ENCODE measurements around the gene IGFLR1.

IGFLR1 gene, protein sequence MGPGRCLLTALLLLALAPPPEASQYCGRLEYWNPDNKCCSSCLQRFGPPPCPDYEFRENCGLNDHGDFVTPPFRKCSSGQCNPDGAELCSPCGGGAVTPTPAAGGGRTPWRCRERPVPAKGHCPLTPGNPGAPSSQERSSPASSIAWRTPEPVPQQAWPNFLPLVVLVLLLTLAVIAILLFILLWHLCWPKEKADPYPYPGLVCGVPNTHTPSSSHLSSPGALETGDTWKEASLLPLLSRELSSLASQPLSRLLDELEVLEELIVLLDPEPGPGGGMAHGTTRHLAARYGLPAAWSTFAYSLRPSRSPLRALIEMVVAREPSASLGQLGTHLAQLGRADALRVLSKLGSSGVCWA

DNA sequence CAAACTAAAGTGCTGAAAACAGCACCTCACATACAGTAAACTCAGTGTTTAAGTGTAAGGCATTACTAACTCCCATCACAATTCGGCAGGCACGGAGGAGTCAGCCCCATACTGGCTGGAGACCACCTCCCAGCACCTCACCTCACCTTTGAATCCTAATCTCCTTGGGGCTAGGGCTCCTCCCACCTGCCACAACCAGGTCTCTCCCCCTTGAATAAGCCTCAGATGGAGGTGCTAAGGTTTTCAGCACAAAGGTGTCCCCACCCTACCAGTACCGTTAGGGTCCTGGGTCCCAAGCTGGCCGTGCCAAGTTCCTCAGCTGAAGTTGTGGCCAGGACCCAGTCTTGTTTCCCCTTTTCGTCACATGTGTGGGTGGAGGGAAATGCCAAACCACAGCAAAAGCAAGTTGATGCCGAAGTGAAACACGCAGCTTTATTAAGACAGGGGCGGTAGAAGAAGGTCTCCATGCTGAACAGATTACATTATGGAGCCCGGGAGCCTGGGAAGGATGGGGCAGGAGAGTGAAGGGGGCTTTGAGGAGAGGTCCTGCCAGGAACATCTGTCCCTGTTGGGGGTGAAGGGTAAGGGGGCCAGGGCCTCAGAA lies at the start of gene IGFLR1:
IGFLR1 (minus strand) TSS at position 332 of the 604 bp plus-strand sequence. CDS start 1,272 bp downstream, outside the sequence.
- DNase-seq (ENCODE audit: low spot score), result no peak

DNA sequence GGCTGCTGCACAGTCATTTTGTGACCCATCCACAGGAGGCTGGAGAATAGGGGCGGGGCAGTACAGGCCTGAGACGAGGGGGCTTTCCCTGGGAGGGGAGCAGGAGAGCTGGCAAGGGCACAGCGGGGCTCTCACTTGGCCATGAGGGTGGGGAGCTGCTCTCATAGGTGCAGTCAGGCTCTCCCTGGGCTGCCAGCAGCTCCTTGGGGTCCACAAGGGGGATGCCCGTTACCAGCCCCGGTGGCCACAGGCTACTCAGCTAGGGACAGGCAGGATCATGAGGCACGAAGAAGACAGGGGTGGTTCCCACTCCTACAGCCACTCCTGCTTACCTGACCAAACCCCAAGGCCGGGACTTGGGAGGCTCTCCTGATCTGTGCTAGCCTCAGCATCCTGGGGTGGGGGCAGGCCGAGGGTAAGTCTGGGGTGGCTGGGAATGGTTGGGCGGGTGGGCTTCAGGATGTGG lies 49.6 kb upstream of the IGFLR1 start:
- no peak for DNase-seq (ENCODE audit: low spot score)

DNA sequence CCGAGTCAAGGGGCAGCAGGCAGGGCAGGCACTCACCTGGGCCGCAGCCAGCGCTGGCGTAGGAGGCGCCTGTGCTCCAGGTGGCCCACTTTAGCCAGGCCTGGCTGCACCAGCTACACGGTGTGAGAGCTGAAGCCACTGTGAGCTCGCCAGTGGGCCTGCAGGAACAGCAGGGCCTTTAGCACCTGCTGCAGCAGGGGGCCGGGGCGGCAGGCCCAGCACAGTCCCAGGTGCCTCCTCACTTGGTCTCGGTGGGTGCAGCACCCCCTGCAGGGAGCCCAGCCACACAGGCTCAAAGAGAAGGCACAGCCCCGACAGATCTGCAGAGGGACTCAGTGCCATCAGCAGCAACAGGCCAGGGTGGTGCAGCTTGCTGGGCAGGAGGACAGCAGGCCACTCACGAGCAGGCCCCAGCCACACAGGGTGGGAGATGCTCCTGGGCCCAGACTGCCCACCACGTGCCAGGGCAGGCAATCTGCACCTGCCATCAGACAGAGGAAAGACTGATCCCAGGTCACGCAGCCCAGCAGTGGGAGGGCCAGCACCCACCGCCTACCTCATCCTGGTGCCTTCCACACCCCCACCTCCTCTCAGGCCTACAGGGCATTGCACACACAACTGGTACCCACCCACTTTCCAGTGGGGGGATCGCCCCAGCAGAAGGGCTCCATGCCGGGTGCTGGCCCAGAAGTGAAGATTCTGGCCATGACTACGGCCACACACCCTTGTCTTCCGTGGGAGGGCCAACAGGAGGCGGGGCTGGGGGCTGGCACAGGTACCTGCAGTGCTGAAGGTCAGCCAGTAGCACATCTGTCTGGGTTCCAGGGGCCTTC lies 48.9 kb upstream of the IGFLR1 start:
- DNase-seq (ENCODE audit: low spot score), result no peak

DNA sequence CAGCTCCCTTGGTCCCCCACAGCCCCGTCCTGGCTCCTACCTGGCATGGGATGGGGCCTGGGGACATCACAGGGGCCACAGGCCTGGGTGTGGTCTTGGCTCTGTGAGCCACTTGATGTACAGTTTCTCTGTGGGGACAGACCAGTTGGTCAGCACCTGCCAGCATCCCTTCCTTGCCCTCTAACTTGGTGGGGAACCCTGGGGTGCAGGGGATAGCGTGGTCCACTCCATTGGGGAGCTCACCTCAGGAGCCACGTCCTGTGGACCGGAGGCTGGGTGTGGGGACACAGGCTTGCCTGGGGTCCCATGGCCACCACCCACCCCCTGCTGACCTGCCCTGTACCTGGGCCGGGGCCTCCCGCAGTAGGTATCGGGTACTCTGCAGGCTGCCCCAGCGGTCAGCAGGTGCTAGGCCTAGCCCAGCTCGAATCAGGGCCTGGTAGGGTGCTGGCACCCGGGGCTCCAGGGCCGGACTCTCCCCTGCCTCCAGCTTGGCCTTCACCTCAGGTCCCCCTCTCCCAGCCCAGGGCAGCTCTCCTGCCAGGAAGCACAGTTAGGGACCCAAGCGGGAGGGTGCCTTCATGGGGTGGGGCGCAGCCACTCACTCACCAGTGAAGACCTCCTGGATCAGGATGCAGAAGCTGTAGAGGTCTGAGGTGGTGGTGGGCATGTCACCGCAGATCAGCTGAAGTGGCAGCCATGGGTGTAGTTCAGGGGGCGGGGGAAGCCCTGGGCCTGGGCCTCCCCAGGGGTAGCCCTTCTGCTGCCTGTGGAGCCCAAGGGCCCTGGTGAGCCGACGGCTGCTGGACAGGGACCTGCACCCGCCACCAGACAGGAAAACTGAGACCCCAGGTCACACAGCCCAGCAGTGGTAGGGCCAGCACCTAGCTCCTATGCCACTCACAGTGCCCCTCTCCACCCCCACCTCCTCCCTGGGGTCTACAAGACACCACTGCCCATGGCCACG lies 48.0 kb upstream of the IGFLR1 start:
- no peak for DNase-seq (ENCODE audit: low spot score)

DNA sequence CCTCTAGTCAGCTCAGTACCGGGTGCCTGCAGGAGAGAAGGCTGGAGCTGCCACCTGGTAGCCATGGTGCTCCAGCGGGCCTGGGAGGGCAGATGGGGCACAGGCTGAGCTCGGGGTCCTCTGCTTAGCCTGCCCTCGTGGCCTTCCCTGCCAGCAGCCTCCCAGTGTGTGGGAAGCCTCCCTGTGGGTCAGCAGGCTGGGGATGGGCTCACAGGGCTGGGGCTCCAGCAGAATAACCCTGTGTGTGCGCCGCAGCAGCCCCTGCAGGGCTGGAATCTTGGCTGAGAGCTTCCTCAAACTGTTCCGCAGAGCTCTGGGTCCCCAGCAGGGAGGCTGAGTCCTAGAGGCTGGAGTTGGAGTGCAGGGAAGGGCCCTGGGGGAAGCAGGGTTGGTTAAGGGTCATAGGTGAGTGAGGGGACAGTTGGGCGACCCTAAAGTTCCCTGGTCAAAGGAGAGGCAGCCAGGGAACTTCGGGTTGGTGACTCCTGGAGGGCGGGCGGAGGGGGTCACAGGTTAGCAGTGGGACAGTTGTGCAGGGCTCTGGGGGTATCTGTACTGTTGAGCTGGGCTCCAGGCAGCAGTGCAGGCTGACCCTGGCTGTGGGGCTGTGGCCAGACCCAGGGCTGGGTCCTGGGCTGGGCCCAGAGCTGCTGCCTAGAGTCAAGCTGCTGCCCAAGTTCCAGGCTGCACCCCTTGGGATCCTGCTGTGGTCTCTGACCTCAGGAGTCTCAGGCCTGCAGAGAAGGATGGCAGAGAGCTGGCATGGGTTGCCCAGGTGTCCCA lies 47.1 kb upstream of the IGFLR1 start:
- DNase-seq (ENCODE audit: low spot score), result no peak

DNA sequence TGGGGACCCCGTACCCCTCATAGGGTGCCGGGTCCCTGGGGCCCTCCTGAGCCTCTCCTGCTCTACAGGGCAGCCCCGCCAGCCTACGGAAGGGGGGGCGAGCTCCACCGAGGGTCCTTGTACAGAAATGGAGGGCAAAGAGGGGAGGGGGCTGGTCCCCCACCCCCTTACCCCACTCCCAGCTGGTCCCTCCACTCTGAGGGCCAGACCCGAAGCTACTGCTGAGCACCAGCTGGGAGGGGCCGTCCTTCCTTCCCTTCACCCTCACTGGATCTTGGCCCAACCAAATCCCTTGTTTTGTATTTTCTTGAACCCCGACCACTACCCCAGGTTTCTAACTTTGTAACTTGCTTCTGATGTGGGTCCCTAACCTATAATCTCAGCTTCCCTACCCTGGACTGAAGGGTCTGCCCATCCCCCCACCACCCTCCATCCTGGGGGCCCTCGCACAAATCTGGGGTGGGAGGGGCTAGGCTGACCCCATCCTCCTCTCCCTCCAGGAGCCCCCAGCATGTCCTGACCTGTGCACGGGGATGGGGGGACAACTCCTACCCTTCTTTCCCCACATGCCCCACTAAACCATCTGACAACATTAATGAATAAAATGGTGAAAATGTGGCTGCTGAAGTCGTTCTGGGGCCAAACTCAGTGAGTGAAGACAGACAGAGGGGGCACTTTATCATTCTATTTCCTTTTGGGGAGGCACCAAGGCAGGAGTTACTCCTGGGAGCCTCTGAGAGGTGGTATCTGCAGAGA lies 46.1 kb upstream of the IGFLR1 start:
- no peak for DNase-seq (ENCODE audit: low spot score)

DNA sequence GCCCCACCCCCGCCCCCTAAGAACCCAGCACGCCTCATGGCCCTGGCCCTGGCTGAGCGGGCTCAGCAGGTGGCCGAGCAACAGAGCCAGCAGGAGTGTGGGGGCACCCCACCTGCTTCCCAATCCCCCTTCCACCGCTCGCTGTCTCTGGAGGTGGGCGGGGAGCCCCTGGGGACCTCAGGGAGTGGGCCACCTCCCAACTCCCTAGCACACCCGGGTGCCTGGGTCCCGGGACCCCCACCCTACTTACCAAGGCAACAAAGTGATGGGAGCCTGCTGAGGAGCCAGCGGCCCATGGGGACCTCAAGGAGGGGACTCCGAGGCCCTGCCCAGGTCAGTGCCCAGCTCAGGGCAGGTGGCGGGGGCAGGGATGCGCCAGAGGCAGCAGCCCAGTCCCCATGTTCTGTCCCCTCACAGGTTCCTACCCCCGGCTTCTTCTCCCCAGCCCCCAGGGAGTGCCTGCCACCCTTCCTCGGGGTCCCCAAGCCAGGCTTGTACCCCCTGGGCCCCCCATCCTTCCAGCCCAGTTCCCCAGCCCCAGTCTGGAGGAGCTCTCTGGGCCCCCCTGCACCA lies 45.1 kb upstream of the IGFLR1 start:
- DNase-seq (ENCODE audit: low spot score), result no peak

DNA sequence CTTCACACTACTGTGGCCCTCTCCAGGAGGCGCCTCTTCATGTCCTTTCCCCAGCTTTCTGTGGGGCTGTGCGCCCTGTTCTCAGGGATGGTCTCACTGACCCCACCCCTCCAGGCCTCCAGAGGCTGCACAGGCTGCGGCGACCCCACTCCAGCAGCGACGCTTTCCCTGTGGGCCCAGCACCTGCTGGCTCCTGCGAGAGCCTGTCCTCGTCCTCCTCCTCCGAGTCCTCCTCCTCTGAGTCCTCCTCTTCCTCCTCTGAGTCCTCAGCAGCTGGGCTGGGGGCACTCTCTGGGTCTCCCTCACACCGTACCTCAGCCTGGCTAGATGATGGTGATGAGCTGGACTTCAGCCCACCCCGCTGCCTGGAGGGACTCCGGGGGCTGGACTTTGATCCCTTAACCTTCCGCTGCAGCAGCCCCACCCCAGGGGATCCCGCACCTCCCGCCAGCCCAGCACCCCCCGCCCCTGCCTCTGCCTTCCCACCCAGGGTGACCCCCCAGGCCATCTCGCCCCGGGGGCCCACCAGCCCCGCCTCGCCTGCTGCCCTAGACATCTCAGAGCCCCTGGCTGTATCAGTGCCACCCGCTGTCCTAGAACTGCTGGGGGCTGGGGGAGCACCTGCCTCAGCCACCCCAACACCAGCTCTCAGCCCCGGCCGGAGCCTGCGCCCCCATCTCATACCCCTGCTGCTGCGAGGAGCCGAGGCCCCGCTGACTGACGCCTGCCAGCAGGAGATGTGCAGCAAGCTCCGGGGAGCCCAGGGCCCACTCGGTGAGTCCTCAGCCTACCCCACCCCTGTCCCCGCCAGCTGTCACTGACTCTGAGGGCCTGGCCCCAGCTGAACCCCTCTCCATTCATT lies 44.3 kb upstream of the IGFLR1 start:
- no peak for DNase-seq (ENCODE audit: low spot score)

DNA sequence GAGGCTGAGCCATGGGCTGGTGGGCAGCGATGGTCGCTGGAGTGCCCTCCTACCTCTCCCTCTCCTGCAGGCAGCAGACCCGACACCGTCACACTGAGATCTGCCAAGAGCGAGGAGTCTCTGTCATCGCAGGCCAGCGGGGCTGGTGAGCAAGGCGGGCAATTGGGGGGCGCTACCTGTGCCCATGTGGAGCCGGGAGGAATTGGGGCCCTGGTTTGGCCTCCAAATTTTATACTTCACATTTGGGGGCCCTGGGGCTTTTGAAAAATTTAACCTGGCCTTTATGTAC lies 43.0 kb upstream of the IGFLR1 start:
- no peak for DNase-seq (ENCODE audit: low spot score)

DNA sequence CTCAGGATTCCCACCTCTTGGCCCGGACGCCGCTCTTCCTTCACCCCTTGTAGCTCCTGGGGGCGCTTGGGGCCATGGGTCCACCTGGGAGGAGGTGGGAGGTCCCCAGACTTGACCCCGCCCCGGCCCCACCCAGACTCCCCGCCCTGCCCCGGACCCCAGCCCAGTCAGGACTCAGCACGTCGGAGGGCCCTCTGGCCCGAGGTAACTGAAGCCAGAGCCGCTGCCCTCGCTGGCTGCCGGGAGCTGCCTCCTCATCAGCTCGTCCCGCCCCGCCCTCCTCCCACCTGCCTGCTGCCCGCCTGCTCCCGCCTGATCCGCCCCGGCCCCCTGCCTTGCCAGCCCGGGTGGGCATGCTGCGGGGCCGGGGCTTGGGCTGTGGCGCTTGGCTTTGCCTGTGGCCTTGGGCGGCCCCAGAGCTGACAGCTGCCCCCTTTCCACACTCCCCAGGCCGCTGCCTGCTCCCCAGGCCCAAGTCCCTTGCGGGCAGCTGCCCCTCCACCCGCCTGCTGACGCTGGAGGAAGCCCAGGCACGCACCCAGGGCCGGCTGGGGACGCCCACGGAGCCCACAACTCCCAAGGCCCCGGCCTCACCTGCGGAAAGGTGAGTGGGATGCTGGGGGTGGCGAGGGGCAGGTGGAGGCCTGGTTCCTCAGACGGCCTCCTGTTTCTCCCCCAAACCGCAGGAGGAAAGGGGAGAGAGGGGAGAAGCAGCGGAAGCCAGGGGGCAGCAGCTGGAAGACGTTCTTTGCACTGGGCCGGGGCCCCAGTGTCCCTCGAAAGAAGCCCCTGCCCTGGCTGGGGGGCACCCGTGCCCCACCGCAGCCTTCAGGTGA lies 42.5 kb upstream of the IGFLR1 start:
- DNase-seq (ENCODE audit: low spot score), result no peak

DNA sequence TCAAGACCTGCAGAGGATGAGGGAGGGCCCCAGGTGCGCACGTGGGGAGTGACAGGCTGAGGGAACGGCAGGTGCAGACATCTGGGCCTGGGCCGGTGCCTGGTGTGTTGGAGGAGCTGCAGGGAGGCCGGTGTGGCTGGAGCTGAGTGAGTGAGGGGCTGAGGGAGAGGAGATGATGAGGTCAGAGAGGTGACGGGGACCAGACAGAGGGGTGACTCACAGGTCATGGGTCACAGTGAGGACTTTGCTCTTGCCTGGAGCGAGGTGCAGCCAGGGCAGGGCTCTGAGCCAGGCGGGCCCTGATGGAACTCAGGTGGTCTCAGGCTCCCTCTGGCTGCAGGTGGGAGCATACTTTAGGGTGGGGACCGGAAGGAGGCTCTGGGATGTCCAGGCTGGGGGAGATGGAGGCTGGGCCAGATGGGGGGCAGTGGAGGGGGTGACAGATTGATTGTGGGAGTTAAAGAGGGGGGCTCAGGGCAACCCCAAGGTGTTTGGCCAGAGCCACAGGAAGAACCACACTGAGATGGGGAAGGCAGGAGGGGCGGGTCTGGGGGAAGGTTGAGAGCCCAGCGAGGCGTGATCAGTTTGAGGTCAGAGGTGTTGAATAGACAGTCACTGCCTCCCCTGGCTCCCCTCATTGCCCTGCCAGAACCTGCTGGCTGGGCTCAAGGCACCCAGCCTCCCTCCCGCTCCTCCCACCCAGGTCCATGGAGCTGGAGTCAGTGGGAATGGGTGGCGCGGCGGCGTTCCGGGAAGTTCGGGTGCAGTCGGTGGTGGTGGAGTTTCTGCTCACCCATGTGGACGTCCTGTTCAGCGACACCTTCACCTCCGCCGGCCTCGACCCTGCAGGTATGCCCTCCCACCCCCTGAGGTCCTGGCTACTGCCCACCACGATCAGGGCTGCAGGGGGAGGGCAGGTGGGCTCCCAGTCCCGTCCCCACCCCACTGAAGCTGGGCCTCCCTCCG lies 41.5 kb upstream of the IGFLR1 start:
- no peak for DNase-seq (ENCODE audit: low spot score)

DNA sequence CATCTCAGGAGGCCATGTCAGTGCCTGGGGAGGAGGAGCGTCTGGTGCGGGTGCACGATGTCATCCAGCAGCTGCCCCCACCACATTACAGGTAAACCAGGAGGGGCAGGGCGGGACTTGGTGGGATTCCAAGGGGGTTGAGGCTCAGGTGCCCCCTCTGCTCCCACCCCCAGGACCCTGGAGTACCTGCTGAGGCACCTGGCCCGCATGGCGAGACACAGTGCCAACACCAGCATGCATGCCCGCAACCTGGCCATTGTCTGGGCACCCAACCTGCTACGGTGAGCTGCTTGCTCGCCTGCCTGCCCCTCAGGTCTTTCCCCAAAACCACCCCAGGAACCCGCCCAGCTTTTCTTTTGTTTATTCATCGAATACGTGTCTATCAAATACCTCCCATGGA lies 40.3 kb upstream of the IGFLR1 start:
- no peak for DNase-seq (ENCODE audit: low spot score)

DNA sequence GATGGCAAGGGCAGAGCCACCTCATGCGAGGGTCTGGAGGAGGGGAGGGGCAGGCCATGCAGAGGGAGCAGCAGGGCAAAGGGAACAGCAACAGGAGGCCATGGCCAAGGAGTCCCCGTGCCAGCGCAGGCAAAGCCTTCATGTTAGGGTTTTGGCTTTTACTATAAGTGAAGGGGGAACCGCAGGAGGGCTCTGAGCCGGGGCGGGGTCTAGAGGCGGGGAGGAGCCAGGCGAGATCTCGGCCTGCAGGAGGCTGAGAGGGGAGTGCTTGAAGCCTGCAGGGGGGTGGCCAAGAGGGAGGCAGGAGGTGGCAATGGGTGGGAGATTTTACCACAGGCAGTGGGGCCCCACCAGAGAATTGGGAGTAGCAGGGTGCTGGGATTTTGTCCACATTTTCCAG lies 39.4 kb upstream of the IGFLR1 start:
- no peak for DNase-seq (ENCODE audit: low spot score)

DNA sequence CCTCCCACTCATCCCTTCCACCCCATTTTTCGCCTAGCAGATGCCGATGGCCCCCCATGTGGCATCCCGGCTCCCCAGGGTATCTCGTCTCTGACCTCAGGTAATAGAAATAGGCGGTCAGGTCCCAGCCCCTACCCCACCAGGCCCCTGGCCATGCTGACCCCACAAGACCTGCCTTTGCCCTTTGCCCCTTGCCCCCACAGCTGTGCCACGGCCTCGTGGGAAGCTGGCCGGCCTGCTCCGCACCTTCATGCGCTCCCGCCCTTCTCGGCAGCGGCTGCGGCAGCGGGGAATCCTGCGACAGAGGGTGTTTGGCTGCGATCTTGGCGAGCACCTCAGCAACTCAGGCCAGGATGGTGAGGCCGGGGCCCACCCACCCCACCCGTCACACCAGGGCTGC lies 38.5 kb upstream of the IGFLR1 start:
- DNase-seq (ENCODE audit: low spot score), result no peak

DNA sequence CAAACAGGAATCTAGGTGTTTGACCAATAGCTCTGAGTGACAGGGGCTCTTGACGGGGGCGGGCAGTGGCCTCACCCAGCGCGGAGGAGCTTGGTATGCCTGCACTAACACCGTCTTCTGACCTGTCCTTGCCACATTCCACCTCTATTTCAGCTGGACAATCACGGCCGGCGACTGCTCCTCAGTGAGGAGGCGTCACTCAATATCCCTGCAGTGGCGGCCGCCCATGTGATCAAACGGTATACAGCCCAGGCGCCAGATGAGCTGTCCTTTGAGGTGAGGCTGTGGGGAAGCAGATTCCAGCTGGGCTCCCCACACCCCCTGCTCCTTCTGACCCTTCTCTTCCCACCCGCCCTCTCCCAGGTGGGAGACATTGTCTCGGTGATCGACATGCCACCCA lies 37.8 kb upstream of the IGFLR1 start:
- DNase-seq (ENCODE audit: low spot score), result no peak

DNA sequence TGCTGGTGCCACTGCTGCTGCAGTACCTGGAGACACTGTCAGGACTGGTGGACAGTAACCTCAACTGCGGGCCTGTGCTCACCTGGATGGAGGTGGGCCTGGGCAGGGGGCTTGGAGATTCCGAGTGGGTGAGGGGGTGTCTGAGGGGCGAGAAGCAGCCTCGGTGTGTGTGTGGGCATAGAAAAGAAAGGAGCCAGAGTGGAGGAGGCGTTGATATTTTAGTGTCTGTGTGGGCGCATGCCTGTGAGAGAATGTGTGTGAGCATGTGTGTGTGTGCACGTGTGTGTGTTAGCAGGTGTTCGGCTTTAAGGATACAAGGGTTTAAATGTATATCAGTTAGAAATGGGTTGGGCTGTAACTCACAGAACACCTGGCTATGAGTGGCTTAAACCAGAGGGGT lies 36.8 kb upstream of the IGFLR1 start:
- DNase-seq (ENCODE audit: low spot score), result no peak

DNA sequence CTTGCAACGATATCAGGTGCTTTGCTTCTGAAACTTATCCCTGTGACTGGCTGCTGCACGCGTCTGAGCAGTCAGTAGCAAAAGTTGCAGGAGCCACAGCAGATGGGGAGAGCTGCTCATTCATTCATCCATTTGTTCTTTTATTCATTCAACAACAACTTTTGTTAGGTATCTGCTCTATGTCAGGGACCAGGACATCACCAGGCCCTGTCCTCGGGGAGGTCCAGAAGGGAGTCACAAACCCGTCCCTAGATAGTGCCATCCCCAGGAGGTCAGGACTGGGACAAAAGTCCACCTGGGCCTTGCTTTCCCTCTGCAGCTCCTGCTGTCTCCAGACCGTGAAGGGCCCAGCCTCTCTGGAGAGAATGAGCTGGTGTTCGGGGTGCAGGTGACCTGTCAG lies 35.7 kb upstream of the IGFLR1 start:
- DNase-seq (ENCODE audit: low spot score), result no peak
